Skeletal muscle tissue (tissue), 4 donors: Measurements from ENCODE around the gene SYNE1. TPM values are rescaled to one million over a fixed set of nuclear protein-coding genes. Genes with fewer than 3 reads are reported as not detected.

Source experiments
- H3K27ac ChIP-seq: one replicate; pipeline ENCODE4 v1.7.0; 2013; ENCODE audit warnings: mild to moderate bottlenecking, low read depth, low read length, inconsistent platforms
- H3K27me3 ChIP-seq, 3 donors: one replicate each; pipeline ENCODE4 v1.7.0; 2013; ENCODE audit warnings: low read length in 3 of 3; ENCODE audit not compliant: control insufficient read depth in 3 of 3, insufficient read depth in 3 of 3
- H3K36me3 ChIP-seq, 3 donors: one replicate each; pipeline ENCODE4 v1.7.0; 2013; ENCODE audit warnings: low read length in 3 of 3; ENCODE audit not compliant: control insufficient read depth in 3 of 3, insufficient read depth in 3 of 3
- H3K4me1 ChIP-seq, 3 donors: one replicate each; pipeline ENCODE4 v1.7.0; 2013; ENCODE audit warnings: low read length in 3 of 3, mild to moderate bottlenecking in 3 of 3; ENCODE audit not compliant: control insufficient read depth in 3 of 3, insufficient read depth in 3 of 3
- H3K4me3 ChIP-seq, 3 donors: one replicate each; pipeline ENCODE4 v1.7.0; 2013; ENCODE audit warnings: low read length in 3 of 3
- H3K9ac ChIP-seq, 3 donors: one replicate each; pipeline ENCODE4 v1.7.0; 2013; ENCODE audit warnings: low read length in 3 of 3, mild to moderate bottlenecking in 3 of 3, moderate library complexity in 2 of 3, low read depth in 1 of 3
- H3K9me3 ChIP-seq, 3 donors: one replicate each; pipeline ENCODE4 v1.7.0; 2013; ENCODE audit warnings: low read length in 3 of 3; ENCODE audit not compliant: control insufficient read depth in 3 of 3
- total RNA-seq: library from RNA; depleted of rRNA; stranded (reverse); fragments of >200 nt; gene quantifications from one replicate; pipeline ENCODE4 v1.2.3, GENCODE V29; 2014
- donor health status: Osteomylitis.

SYNE1 gene
- total RNA-seq, 1 donor from 2014 or later: 195 TPM

DNA sequence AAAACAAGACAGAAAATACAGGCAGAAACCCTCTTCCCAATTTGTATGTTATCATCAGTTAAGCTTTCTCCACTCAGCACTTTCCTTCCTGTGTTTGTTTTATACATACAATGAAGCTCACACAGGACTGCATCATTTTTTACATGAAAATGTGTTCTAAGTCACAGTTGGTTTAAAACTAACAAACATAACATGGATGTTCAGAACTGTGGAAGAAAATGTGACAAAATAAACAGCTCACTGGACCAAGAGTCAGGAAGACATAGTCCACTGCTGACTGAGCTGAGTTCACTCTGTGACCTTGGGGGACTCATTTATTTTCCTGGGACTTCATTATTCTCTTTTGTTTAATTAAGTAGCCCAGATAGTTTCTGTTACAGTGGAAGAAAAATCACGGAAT is 331.5 kb downstream of the SYNE1 start:
- no peak overlapping the region for H3K4me3 ChIP-seq
- H3K9ac ChIP-seq: no peak overlapping the region
- H3K4me1 ChIP-seq: peaks cover 0 to 7% (median under 1%) of the 10 kb centered on the region in 3 donors
- no peaks in the 10 kb centered on the region for H3K9me3 ChIP-seq
- H3K27ac ChIP-seq: no peak overlapping the region
- peaks cover 21 to 45% (median 36%) of the 10 kb centered on the region in 3 donors for H3K36me3 ChIP-seq
- no peaks in the 10 kb centered on the region for H3K27me3 ChIP-seq

DNA sequence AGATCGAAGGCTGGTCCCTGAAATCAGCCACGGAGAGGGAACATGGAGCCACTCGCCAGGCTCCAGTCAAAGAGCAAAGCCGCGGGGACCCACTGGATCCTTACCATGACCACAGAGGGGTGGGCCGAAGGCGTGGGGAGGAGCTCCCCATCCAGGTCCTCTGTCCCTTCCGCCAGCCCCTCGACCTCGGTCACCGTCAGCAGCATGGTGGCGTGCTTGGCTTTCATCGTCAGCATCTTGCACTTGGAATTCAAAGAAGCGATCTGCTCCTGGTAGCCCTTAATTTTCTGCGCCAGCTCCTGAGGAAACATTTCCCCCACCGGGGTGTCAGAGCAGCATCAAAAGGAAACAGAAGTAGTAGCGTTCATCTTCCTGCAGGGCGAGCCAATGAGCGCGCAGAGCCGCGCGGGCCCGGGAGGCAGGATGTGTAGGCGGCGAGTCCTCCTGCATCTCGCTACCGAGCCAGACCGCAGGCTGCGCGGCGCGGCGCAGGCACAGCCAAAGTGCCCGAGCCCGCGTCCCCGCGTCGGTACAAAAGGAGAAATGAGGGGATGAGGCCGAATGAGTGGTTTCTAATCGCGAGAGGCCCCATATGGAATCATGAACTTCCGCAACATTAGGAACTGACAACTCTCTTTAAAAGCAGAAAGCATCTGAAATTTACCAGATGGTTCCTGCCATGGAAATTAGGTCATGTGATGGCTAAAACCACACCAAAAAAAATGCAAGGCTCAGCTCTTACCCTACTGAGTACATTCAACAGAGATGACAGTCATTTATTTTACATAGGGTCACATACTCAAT is 335.2 kb downstream of the SYNE1 start:
- H3K27me3 ChIP-seq: no peaks in the 10 kb centered on the region
- H3K9me3 ChIP-seq: no peaks in the 10 kb centered on the region
- H3K4me1 ChIP-seq: peaks cover 4 to 16% (median 8%) of the 10 kb centered on the region in 3 donors
- peaks cover 5 to 18% (median 11%) of the 10 kb centered on the region in 3 donors for H3K36me3 ChIP-seq
- H3K27ac ChIP-seq: peak overlapping the region; percentile 52
- peak overlapping the region; percentile 45 to 78 (median 70) for H3K9ac ChIP-seq
- peak overlapping the region; percentile 66 to 89 (median 71) for H3K4me3 ChIP-seq

DNA sequence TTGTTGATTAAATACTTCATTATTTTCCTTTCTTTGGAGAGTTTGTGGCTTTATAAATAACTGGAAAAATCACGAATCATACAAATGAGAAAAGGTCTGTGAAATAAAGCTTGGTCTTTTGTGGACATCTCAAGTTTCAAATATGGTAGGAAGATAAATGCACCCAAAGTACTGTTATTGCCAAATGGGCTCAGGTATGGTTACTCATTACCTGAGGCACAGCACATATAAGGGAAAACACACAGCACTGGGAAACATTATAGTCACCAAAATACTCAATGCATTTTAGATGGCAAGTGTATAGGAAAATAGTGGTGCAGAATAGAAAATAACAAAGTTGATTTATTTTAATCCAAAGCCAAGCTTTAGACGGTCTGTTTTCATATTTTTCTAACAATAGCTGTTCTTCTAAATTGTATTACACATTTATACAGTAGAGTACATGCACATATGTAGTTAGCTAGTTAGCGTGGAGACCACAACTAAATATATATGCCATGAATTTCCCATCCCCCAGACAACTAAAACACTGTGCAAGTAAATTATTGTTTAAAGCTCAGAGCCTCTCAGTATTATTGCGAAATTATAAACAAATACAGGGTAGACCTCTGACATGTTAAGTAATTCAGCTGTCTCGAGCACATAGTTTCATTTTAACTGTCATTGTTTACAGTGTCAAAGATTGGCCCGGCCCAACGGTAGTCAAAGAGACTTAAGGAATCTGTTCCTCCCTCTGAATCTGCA is 336.0 kb downstream of the SYNE1 start:
- H3K9me3 ChIP-seq: no peaks in the 10 kb centered on the region
- peaks cover 5 to 14% (median 9%) of the 10 kb centered on the region in 3 donors for H3K36me3 ChIP-seq
- peak overlapping the region; percentile 42 to 78 (median 70) for H3K9ac ChIP-seq
- peaks cover 8 to 19% (median 9%) of the 10 kb centered on the region in 3 donors for H3K4me1 ChIP-seq
- H3K27ac ChIP-seq: peak overlapping the region; percentile 52
- no peaks in the 10 kb centered on the region for H3K27me3 ChIP-seq
- H3K4me3 ChIP-seq: peak overlapping the region; percentile 66 to 89 (median 71)

DNA sequence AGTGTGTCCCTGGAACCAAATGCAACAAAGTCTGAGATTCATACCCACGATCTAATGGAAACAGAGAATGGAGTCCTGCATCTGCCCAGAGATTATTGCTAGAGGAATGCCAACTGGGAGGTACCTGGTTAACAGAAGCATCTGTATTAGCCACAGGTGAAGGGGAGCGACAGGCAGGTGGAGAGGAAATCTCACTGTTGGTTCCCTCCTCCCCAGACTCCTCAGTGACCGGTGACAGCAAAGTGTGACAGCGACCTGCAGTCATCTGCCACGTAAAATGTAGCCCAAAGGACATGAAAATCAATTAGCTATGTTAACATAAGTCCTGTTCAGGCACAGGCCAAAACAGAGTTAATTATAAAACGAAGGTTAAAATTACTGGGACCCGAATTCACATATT is 336.6 kb downstream of the SYNE1 start:
- H3K9me3 ChIP-seq: no peaks in the 10 kb centered on the region
- H3K27me3 ChIP-seq: no peaks in the 10 kb centered on the region
- H3K9ac ChIP-seq: no peak overlapping the region
- peak overlapping the region in 1 of 3 donors; percentile 33 for H3K4me3 ChIP-seq
- no peak overlapping the region for H3K27ac ChIP-seq
- H3K4me1 ChIP-seq: peaks cover 8 to 22% (median 12%) of the 10 kb centered on the region in 3 donors
- peaks cover 5 to 10% (median 10%) of the 10 kb centered on the region in 3 donors for H3K36me3 ChIP-seq

DNA sequence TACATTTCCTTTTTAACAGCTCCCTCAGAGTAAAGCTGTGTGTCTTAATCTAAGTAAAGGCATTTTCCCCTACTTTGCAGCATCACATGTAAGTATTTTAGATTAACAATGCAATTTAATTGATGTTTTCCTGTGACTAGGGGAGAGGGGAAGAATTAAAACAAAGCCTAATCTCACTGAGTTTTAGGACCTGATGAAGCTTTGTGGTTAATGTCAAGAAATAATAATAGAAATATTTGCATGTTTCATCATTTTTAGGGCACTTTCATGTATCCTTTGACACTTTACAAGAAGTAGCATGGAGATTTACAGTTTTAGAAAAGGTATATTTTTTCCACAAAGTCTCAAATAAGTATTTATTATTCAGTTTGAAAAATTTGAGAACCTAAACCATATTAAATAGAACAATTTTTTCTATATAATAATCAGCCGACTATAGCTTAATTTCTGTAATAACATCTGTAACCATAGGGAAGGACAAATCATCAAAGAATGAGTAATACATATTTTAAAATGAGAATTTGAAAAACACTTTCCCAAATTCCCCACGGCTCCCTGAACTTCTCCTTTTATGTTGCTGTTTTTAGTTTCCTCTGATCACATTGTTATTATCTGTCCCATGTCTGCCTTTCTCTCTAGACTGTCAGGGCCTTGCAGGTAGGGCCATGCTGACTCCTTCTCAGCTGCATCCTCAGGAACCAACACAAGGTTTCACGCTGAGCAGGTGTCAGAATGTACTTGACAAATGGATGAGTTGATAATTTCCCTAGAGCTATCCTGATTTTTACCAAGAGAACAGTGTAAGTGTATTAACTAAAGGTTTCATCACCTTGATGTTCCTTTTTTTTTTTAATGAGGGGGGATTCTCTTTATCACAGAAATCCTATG is 338.1 kb downstream of the SYNE1 start:
- no peaks in the 10 kb centered on the region for H3K27me3 ChIP-seq
- peak overlapping the region in 1 of 3 donors; percentile 53 for H3K9ac ChIP-seq
- H3K36me3 ChIP-seq: peaks cover 5 to 10% (median 5%) of the 10 kb centered on the region in 3 donors
- H3K27ac ChIP-seq: no peak overlapping the region
- peaks cover 8 to 26% (median 15%) of the 10 kb centered on the region in 3 donors for H3K4me1 ChIP-seq
- H3K4me3 ChIP-seq: no peak overlapping the region
- no peaks in the 10 kb centered on the region for H3K9me3 ChIP-seq

DNA sequence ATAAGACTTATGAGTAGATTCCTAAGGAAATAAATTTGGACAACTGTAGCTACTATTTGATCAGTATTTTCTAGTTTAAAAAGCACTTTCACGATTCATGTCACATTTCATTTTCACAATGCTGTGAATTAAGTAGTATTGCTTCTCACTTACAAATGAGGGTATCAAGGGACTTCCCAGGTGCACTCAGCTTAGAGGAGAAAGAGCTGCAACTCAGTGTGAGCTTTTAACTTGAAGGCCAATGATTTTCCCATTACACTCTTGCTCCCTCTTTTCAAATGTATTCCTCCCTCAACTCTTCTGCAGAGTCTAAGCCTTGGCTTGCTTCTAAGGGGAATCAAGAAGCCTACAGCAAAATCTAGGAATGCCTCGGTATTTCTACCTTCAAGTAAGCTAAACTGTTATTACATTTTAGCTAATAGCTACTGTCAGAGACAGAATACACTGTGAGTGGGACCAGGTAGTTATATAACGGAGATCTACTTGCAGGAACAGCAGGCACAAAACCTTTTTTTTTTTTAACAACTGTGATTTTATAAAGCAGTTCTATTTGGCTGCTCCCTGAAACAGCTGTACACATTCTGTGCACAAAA is 339.0 kb downstream of the SYNE1 start:
- H3K36me3 ChIP-seq: peaks cover 7 to 20% (median 9%) of the 10 kb centered on the region in 3 donors
- no peak overlapping the region for H3K9ac ChIP-seq
- no peaks in the 10 kb centered on the region for H3K27me3 ChIP-seq
- no peak overlapping the region for H3K27ac ChIP-seq
- no peak overlapping the region for H3K4me3 ChIP-seq
- no peaks in the 10 kb centered on the region for H3K9me3 ChIP-seq
- H3K4me1 ChIP-seq: peaks cover 8 to 26% (median 15%) of the 10 kb centered on the region in 3 donors

DNA sequence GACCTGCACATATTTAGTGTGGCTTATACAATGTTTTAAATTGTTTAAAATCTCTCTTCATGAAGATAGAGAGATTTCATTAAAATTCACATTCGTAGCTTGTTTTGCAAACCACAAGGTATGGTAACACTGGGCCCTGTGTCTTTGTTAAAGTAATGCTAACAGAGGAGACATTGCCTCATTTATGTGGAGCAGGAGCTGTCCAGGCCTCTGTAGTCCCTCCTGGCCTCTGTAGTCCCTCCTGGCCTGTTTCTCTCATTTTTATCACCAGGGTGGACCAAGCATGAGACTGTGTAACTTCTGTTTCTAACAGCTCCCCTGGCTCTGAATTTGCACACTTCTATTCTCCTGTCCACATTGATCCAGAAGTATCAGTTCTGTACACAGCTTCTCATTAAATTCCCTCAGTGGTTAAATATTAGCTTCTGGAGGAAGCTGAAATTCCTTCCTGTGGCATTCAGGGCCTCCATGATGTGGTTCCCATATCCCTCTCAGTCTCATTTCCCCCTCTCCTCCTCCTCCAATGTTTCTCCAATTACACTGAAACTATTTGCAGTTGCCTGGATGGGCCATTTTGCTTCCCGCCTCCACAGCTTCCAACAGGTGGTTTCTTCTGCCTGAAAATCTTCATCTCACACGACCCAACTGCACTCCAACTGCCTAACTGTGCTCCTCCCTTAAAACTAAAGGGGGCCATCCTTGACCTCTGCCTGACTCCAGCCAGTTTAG is 340.4 kb downstream of the SYNE1 start:
- peak overlapping the region; percentile 15 for H3K27ac ChIP-seq
- no peaks in the 10 kb centered on the region for H3K27me3 ChIP-seq
- H3K36me3 ChIP-seq: peaks cover 9 to 30% (median 20%) of the 10 kb centered on the region in 3 donors
- H3K4me3 ChIP-seq: no peak overlapping the region
- no peak overlapping the region for H3K9ac ChIP-seq
- H3K9me3 ChIP-seq: no peaks in the 10 kb centered on the region
- H3K4me1 ChIP-seq: peaks cover 8 to 23% (median 15%) of the 10 kb centered on the region in 3 donors

DNA sequence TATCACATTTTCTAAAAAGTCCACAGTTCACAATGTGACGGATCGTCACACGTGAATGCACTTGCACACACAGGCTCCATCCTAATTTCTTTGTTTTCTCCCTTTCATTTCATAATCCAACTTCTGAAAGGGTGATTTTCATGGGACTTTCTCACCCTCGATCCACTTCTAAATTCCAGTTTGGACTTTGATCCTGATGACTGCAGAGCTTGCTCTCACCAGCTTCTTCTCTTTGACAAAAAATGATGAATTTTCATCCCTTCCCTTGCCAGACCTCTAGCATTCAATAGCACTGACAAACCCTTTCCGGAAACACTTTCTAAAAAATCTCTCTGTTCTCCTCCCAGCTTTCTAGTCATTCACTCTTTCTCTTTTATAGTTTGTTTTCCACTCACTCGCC is 341.2 kb downstream of the SYNE1 start:
- Histone ChIP-seq H3K36me3 (peaks cover 13 to 33% (median 26%) of the 10 kb centered on the region in 3 donors), H3K4me1 (peaks cover 8 to 20% (median 15%) of the 10 kb centered on the region in 3 donors), H3K9me3 (no peaks in the 10 kb centered on the region), H3K4me3 (no peak overlapping the region), H3K27me3 (no peaks in the 10 kb centered on the region), H3K9ac (no peak overlapping the region), H3K27ac (no peak overlapping the region)

DNA sequence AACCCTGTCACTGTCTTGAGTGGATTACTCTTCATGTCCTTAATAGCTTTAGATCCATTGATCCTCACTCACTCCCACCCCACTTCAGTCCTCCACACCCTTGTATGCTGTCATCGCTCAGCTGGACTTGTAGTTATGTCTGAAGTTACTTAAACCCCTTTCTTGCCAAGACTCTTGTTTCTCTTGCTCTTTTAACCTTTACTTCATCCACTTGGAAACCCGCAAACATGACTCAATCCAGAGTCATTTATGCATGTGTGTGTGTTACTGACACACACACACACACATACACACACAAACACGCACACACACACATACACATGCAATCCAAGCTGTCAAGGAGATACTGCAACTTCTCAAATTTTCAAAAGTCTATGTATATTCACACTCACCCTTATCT is 341.8 kb downstream of the SYNE1 start:
- H3K27me3 ChIP-seq: no peaks in the 10 kb centered on the region
- no peak overlapping the region for H3K9ac ChIP-seq
- H3K4me1 ChIP-seq: peaks cover 8 to 19% (median 12%) of the 10 kb centered on the region in 3 donors
- H3K9me3 ChIP-seq: no peaks in the 10 kb centered on the region
- H3K27ac ChIP-seq: no peak overlapping the region
- H3K36me3 ChIP-seq: peaks cover 10 to 33% (median 26%) of the 10 kb centered on the region in 3 donors
- H3K4me3 ChIP-seq: no peak overlapping the region
